K562 (cell line): Measurements from ENCODE around the gene GPC3.

Experiments
- CHD7 ChIP-seq: fragments of 200-600 bp; sonication (generic); IDR thresholded peaks from one replicate; pipeline ENCODE4 v1.6.1; 2012; ENCODE audit warnings: mild to moderate bottlenecking, low read depth, low read length, inconsistent platforms
- MAFK ChIP-seq: IDR thresholded peaks from 2 replicates; pipeline ENCODE4 v1.6.1; 2011; ENCODE audit warnings: low read length, improper control_type of control experiment
- MYBL2 ChIP-seq, 2 experiments: fragments of 450-650 bp in 1 of 2; sonication (generic) in 1 of 2; formaldehyde crosslinking in 1 of 2; IDR thresholded peaks; 2 replicates each; pipeline versions ENCODE4 v1.6.1 to v1.8.1; 2017 to 2022; ENCODE audit warnings: borderline replicate concordance in 1 of 2, inconsistent platforms in 1 of 2, low read depth in 1 of 2, mild to moderate bottlenecking in 1 of 2, missing genetic modification reagents in 1 of 2, moderate library complexity in 1 of 2
- RUNX1 ChIP-seq: sonication (generic); IDR thresholded peaks from 2 replicates; pipeline ENCODE4 v1.6.1; 2016; ENCODE audit warnings: antibody characterized with exemption, low read depth
- USF2 ChIP-seq: sonication (generic); formaldehyde crosslinking; IDR thresholded peaks from 2 replicates; pipeline ENCODE4 v1.5.0; 2020; ENCODE audit warnings: missing genetic modification reagents
- ZBTB26 ChIP-seq: fragments of 450-650 bp; formaldehyde crosslinking; IDR thresholded peaks from 2 replicates; pipeline ENCODE4 v1.4.0; 2022; ENCODE audit warnings: missing genetic modification characterization
- TF ChIP-seq, protein P1 (sequence below), 3 experiments: IDR thresholded peaks in 2 of 3; conservative IDR thresholded peaks in 1 of 3; 2 replicates each; pipeline ENCODE4 v1.5.1; 2011 to 2012; ENCODE audit warnings: low read length in 3 of 3, mild to moderate bottlenecking in 3 of 3, control low read depth in 2 of 3, improper control_type of control experiment in 1 of 3, inconsistent platforms in 1 of 3, low read depth in 1 of 3, mixed read lengths in 1 of 3, moderate library complexity in 1 of 3; ENCODE audit not compliant: insufficient read depth in 2 of 3

DNA sequence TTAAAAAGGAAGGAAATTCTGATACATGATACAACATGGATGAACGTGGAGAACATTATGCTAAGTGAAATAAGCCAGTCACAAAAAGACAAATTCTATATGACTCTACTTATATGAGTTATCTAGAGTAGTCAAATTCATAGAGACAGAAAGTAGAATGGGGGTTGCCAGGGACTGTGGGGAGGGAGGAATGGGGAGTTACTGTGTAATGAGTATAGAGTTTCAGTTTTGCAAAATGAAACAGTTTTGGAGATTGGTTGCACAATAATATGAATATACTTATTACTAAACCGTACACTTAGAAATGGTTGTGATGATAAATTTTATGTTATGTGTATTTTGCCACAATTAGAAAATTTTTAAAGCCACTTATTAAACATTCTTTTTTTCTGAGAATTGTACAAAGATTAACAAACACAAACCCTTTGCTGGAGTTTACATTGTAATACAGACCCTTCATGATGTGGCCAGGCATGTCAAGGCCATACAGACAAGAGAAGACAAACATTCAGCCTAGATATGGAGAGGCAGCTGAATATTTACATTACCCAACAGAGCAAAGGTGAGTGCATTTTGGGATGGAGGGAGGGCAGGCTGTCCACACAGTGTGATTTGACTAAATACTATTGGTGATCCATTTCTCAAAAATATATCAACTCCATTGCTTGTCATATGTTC is 21.2 kb upstream of the GPC3 start:
- TF ChIP-seq RUNX1 (no peak), CHD7 (no peak), USF2 (no peak), ZBTB26 (CRISPR knock-in tag) (no peak), MAFK (no peak), MYBL2 (IDR thresholded peaks at IDR 0.05; ENCODE audit: low read depth) (no peak), MYBL2 (CRISPR knock-in tag; IDR thresholded peaks at IDR 0.05; ENCODE audit: borderline replicate concordance) (no peak)
- TF ChIP-seq, protein P1, sequence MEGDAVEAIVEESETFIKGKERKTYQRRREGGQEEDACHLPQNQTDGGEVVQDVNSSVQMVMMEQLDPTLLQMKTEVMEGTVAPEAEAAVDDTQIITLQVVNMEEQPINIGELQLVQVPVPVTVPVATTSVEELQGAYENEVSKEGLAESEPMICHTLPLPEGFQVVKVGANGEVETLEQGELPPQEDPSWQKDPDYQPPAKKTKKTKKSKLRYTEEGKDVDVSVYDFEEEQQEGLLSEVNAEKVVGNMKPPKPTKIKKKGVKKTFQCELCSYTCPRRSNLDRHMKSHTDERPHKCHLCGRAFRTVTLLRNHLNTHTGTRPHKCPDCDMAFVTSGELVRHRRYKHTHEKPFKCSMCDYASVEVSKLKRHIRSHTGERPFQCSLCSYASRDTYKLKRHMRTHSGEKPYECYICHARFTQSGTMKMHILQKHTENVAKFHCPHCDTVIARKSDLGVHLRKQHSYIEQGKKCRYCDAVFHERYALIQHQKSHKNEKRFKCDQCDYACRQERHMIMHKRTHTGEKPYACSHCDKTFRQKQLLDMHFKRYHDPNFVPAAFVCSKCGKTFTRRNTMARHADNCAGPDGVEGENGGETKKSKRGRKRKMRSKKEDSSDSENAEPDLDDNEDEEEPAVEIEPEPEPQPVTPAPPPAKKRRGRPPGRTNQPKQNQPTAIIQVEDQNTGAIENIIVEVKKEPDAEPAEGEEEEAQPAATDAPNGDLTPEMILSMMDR (IDR thresholded peaks at IDR 0.05 in 2 of 3, conservative IDR thresholded peaks at IDR 0.05 in 1 of 3; ENCODE audit: insufficient read depth in 2 of 3, low read depth in 1 of 3, low read length in 3 of 3), result no peak
